Dedifferentiated amniotic fluid mesenchymal stem cell (primary cell): ENCODE data around the gene CERK.

Experiments
- DNase-seq: peaks from one replicate; pipeline ENCODE4 v3.0.0-alpha.2; 2016; ENCODE audit errors: extremely low spot score

Gene CERK

GRCh38 chr22:46699091-46699490, 39.0 kb downstream of the CERK start:
- DNase-seq = no peak

- DNase-seq = no peak
Observed at GRCh38 chr22:46697811-46698515, 40.1 kb downstream of the CERK start.

GRCh38 chr22:46696614-46697013, 41.4 kb downstream of the CERK start:
- DNase-seq = no peak

GRCh38 chr22:46696229-46696518, 41.9 kb downstream of the CERK start:
- DNase-seq = no peak

GRCh38 chr22:46695346-46696228, 42.5 kb downstream of the CERK start:
- DNase-seq = no peak

- DNase-seq = no peak
Observed at GRCh38 chr22:46694416-46695170, 43.5 kb downstream of the CERK start.

- DNase-seq = no peak
Observed at GRCh38 chr22:46693634-46694415, 44.2 kb downstream of the CERK start.

GRCh38 chr22:46691571-46691970, 46.5 kb downstream of the CERK start:
- DNase-seq = no peak

- no peak for DNase-seq
Observed at GRCh38 chr22:46690146-46690545, 47.9 kb downstream of the CERK start.

- DNase-seq = no peak
Observed at GRCh38 chr22:46688949-46689348, 49.1 kb downstream of the CERK start.

- no peak for DNase-seq
Observed at GRCh38 chr22:46687460-46687859, 50.6 kb downstream of the CERK start.

GRCh38 chr22:46687048-46687444, 51.0 kb downstream of the CERK start:
- no peak for DNase-seq

- no peak for DNase-seq
Observed at GRCh38 chr22:46686221-46687047, 51.6 kb downstream of the CERK start.

GRCh38 chr22:46684706-46685105, 53.3 kb downstream of the CERK start:
- DNase-seq = no peak

- no peak for DNase-seq
Observed at GRCh38 chr22:46682011-46682731, 55.9 kb downstream of the CERK start.

- no peak for DNase-seq
Observed at GRCh38 chr22:46681010-46681409, 57.0 kb downstream of the CERK start.

- DNase-seq = no peak
Observed at GRCh38 chr22:46679706-46680269, 58.3 kb downstream of the CERK start.

- no peak for DNase-seq
Observed at GRCh38 chr22:46678785-46679700, 59.0 kb downstream of the CERK start.
